ENCODE data around the gene SERPINB12. TPM values are rescaled to one million over a fixed set of nuclear protein-coding genes. Genes with fewer than 3 reads are reported as not detected.

SERPINB12 gene
- total and polyA plus RNA-seq, 4 experiments from 2014 or later: not detected

DNA sequence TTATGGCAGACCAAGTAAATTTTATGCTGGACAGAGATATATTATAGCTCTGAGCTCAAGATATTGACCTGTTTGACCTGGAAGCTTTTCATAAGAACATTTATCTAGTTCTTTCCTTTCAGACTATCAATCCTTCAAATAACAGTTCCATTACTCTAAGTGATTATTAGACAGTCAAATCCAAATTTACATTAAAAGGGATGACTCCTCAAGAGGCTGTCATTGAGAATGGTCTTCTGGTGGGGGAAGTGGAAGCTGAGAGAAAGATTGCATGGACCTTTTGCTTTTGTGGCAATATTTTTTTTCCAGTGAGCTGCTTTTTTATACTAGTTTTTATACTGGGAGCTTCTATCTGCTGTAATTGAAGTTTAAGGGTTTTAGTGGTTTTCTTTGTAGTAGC lies 14.9 kb upstream of the SERPINB12 start:
- H3K4me3 Mint-ChIP-seq: no peak overlapping the region
- Histone ChIP-seq H3K4me1 (ENCODE audit: insufficient read depth, low read length) (no peaks in the 10 kb centered on the region), H3K36me3 (ENCODE audit: insufficient read depth, low read length) (no peaks in the 10 kb centered on the region), H3K27ac (ENCODE audit: low read depth, low read length) (no peak overlapping the region), H3K27me3 (ENCODE audit: insufficient read depth, low read length) (no peaks in the 10 kb centered on the region), H3K4me3 (ENCODE audit: low read length in 2 of 2) (no peak overlapping the region), H3K9me3 (ENCODE audit: control insufficient read depth in 1 of 2, low read length in 2 of 2) (no peaks in the 10 kb centered on the region)
- H3K36me3 Mint-ChIP-seq: no peaks in the 10 kb centered on the region
- H3K4me1 Mint-ChIP-seq: no peaks in the 10 kb centered on the region
- peaks cover 0 to 13% (median 0%) of the 10 kb centered on the region in 8 donors for H3K9me3 Mint-ChIP-seq
- no peak overlapping the region for H3K27ac Mint-ChIP-seq
- ChIA-PET POLR2A (ENCODE audit: partially characterized antibody) (no interaction called here), CTCF (ENCODE audit: partially characterized antibody) (interaction anchor here (4.1 kb wide), 1 partner anchor 9 kb away, joined by 39 read pairs; no protein-coding TSS in a partner anchor)
- DNase-seq: no peak
- intact Hi-C loops (cut with micrococcal nuclease): no loop called here
- H3K27me3 Mint-ChIP-seq: peaks cover 4 to 9% of the 10 kb centered on the region in 2 donors

DNA sequence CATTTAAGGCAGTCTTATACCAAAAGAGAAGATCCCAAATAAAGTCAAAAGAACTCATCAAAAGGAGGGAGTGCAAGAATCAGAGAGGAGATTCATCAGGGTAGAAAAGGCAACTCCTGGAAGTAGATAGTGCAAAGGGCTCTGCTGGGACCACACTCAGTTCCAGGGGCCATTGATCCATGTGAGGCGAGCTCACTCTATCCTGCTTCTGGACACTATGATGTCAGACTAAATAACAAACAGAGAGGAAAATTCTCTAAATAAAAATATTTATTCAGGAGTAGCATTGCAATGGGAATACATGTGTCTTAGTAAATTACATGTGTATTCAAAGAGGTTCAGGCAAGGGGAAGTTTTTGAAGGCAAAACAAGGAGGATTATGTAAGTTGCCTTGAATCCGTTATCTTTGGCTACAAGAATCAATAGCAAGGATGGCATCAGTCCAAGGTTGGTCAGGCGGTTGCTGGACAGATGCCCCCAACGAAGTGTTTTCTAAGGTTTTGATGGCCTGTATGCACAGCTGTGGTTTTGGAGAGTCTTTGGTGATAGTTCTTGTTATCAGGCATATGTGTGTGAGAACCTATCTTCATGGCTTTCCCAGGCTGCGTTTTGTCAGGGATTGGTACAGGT lies 13.2 kb upstream of the SERPINB12 start:
- Mint-ChIP-seq H3K4me3 (no peak overlapping the region), H3K4me1 (no peaks in the 10 kb centered on the region), H3K27ac (no peak overlapping the region), H3K9me3 (peaks cover 0 to 13% (median 0%) of the 10 kb centered on the region in 8 donors), H3K36me3 (no peaks in the 10 kb centered on the region), H3K27me3 (peaks cover 3 to 10% of the 10 kb centered on the region in 2 donors)
- DNase-seq: no peak
- Histone ChIP-seq H3K4me1 (ENCODE audit: insufficient read depth, low read length) (no peaks in the 10 kb centered on the region), H3K27ac (ENCODE audit: low read depth, low read length) (no peak overlapping the region), H3K27me3 (ENCODE audit: insufficient read depth, low read length) (no peaks in the 10 kb centered on the region), H3K9me3 (ENCODE audit: control insufficient read depth in 1 of 2, low read length in 2 of 2) (no peaks in the 10 kb centered on the region), H3K4me3 (ENCODE audit: low read length in 2 of 2) (no peak overlapping the region), H3K36me3 (ENCODE audit: insufficient read depth, low read length) (no peaks in the 10 kb centered on the region)
- CTCF ChIA-PET (ENCODE audit: partially characterized antibody): interaction anchor here (1.4 to 4.1 kb wide), 2 partner anchors 11 to 18 kb away, joined by 3 to 39 read pairs; no protein-coding TSS in a partner anchor
- POLR2A ChIA-PET (ENCODE audit: partially characterized antibody): no interaction called here
- intact Hi-C loops (cut with micrococcal nuclease): no loop called here

DNA sequence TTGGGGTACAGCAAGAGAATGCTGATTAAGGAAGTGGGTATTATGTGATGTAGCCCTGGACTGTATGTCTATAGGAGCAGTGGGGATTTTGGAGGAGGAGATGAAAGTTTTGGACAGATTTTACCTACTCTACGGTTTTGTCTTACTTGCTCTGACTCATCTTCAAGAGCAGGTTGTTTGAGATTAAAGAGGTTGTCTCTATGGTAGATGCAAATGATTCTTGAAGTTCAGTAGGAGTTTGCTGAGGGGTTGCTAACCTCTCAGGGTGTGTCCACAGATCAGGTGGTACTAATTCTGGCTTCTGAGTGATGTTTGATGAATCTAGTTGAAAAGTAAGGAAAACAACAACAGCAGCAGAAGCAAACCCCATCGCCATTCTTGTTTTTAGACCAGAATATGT lies 9.7 kb upstream of the SERPINB12 start:
- Histone ChIP-seq H3K27ac (ENCODE audit: low read depth, low read length) (no peak overlapping the region), H3K4me3 (ENCODE audit: low read length in 2 of 2) (no peak overlapping the region), H3K9me3 (ENCODE audit: control insufficient read depth in 1 of 2, low read length in 2 of 2) (no peaks in the 10 kb centered on the region), H3K4me1 (ENCODE audit: insufficient read depth, low read length) (no peaks in the 10 kb centered on the region), H3K27me3 (ENCODE audit: insufficient read depth, low read length) (no peaks in the 10 kb centered on the region), H3K36me3 (ENCODE audit: insufficient read depth, low read length) (no peaks in the 10 kb centered on the region)
- Mint-ChIP-seq H3K4me1 (no peaks in the 10 kb centered on the region), H3K27me3 (peaks cover 5 to 6% of the 10 kb centered on the region in 2 donors), H3K9me3 (peaks cover 0 to 4% (median 0%) of the 10 kb centered on the region in 8 donors), H3K27ac (no peak overlapping the region), H3K36me3 (no peaks in the 10 kb centered on the region), H3K4me3 (no peak overlapping the region)
- POLR2A ChIA-PET (ENCODE audit: partially characterized antibody): no interaction called here
- CTCF ChIA-PET (ENCODE audit: partially characterized antibody): no interaction called here
- no peak for DNase-seq
- intact Hi-C loops (cut with micrococcal nuclease): no loop called here

DNA sequence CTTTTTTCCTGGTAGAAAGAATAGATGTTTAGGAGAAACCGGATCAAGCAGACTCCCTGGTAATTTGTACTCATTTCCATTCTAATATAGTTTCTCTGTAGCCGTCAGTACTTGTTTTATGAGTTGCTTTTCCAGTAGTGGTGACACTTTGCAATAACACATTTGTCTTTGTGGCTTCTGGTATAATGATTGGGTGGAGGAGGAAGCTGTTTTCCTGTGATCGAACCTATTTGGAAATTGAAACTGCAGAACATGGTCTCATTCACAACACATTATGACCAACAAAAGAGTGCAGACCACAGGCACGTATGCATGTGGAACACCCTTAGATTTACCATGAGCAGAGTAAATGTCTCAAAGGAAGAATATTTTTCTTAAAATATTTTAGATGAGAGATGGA lies 7.6 kb upstream of the SERPINB12 start:
- H3K27me3 Mint-ChIP-seq: peaks cover 5 to 9% of the 10 kb centered on the region in 2 donors
- no peak for DNase-seq
- no peak overlapping the region for H3K4me3 Mint-ChIP-seq
- H3K9me3 Mint-ChIP-seq: peaks cover 0 to 3% (median 0%) of the 10 kb centered on the region in 8 donors
- Histone ChIP-seq H3K4me1 (ENCODE audit: insufficient read depth, low read length) (no peaks in the 10 kb centered on the region), H3K36me3 (ENCODE audit: insufficient read depth, low read length) (no peaks in the 10 kb centered on the region), H3K9me3 (ENCODE audit: control insufficient read depth in 1 of 2, low read length in 2 of 2) (no peaks in the 10 kb centered on the region), H3K4me3 (ENCODE audit: low read length in 2 of 2) (no peak overlapping the region), H3K27ac (ENCODE audit: low read depth, low read length) (no peak overlapping the region), H3K27me3 (ENCODE audit: insufficient read depth, low read length) (no peaks in the 10 kb centered on the region)
- POLR2A ChIA-PET (ENCODE audit: partially characterized antibody): no interaction called here
- no peaks in the 10 kb centered on the region for H3K36me3 Mint-ChIP-seq
- H3K4me1 Mint-ChIP-seq: no peaks in the 10 kb centered on the region
- no peak overlapping the region for H3K27ac Mint-ChIP-seq
- CTCF ChIA-PET (ENCODE audit: partially characterized antibody): no interaction called here
- intact Hi-C loops (cut with micrococcal nuclease): no loop called here

DNA sequence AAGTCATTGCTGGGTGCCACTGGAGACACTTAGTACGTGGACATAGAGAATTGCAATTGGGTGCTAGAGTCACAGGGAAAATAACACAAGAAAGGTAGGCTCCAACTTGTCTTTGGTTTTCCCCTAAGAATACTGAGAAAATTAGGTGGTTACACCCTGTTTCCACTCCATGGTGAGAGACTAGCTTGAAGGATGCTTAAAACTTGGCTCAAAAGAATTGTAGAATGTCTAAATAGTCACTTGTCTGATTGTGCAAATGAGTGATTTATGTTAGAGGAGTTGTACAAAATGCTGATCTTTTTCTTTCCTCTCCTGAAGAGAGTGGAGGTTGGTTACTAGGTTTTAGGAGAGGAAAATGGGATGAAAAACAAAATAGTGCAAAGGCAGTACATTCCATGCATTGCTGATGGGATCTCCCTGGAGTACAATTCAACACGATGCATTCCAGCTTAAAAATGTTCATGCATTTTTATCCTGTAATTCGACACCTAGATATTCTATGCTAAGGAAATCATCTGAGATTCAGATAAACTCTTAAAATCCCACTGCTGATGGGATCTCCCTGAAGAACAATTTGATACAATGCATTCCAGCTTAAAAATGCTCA lies 2.2 kb upstream of the SERPINB12 start:
- Mint-ChIP-seq H3K9me3 (peaks cover 0 to 3% (median 0%) of the 10 kb centered on the region in 8 donors), H3K27me3 (peaks cover 13 to 15% of the 10 kb centered on the region in 2 donors), H3K36me3 (no peaks in the 10 kb centered on the region), H3K4me3 (no peak overlapping the region), H3K27ac (no peak overlapping the region), H3K4me1 (no peaks in the 10 kb centered on the region)
- no peaks in the 10 kb centered on the region for H3K9me3 ChIP-seq (ENCODE audit: control insufficient read depth in 1 of 2, low read length in 2 of 2)
- no peak overlapping the region for H3K4me3 ChIP-seq (ENCODE audit: low read length in 2 of 2)
- intact Hi-C loops (cut with micrococcal nuclease): no loop called here
- H3K4me1 ChIP-seq (ENCODE audit: insufficient read depth, low read length): no peaks in the 10 kb centered on the region
- POLR2A ChIA-PET (ENCODE audit: partially characterized antibody): no interaction called here
- no peaks in the 10 kb centered on the region for H3K36me3 ChIP-seq (ENCODE audit: insufficient read depth, low read length)
- CTCF ChIA-PET (ENCODE audit: partially characterized antibody): interaction anchor here (1.2 kb wide), 1 partner anchor 26 kb away, joined by 3 read pairs; no protein-coding TSS in a partner anchor
- no peak for DNase-seq
- no peaks in the 10 kb centered on the region for H3K27me3 ChIP-seq (ENCODE audit: insufficient read depth, low read length)
- H3K27ac ChIP-seq (ENCODE audit: low read depth, low read length): no peak overlapping the region

DNA sequence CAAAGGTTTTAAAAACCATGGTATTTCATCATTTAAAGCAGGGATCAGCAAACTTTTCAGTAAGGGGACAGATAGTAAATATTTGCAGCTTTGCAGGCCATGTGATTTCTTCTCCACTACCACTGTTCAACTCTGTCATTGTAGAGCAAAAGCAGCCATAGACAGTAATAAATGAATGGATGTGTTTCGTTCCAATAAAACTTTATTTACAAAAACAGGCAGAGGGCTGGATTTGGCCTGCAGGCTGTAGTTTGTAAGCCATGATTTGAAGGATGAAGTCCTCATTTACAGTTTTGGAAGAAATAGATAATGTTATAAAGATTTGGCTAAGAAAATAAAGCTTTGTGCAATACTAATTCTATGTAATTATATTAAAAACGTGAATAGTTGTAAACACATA lies 1.8 kb downstream of the SERPINB12 start:
- Mint-ChIP-seq H3K27ac (no peak overlapping the region), H3K36me3 (no peaks in the 10 kb centered on the region), H3K4me1 (no peaks in the 10 kb centered on the region), H3K27me3 (peaks cover 14 to 22% of the 10 kb centered on the region in 2 donors), H3K9me3 (no peaks in the 10 kb centered on the region), H3K4me3 (no peak overlapping the region)
- no peak overlapping the region for H3K27ac ChIP-seq (ENCODE audit: low read depth, low read length)
- H3K27me3 ChIP-seq (ENCODE audit: insufficient read depth, low read length): no peaks in the 10 kb centered on the region
- no peaks in the 10 kb centered on the region for H3K36me3 ChIP-seq (ENCODE audit: insufficient read depth, low read length)
- ChIA-PET CTCF (ENCODE audit: partially characterized antibody) (interaction anchor here (1.3 kb wide), 1 partner anchor 25 kb away, joined by 4 read pairs; no protein-coding TSS in a partner anchor), POLR2A (ENCODE audit: partially characterized antibody) (no interaction called here)
- intact Hi-C loops (cut with micrococcal nuclease): no loop called here
- no peak for DNase-seq
- H3K4me1 ChIP-seq (ENCODE audit: insufficient read depth, low read length): no peaks in the 10 kb centered on the region
- H3K4me3 ChIP-seq (ENCODE audit: low read length in 2 of 2): no peak overlapping the region
- H3K9me3 ChIP-seq (ENCODE audit: control insufficient read depth in 1 of 2, low read length in 2 of 2): no peaks in the 10 kb centered on the region

DNA sequence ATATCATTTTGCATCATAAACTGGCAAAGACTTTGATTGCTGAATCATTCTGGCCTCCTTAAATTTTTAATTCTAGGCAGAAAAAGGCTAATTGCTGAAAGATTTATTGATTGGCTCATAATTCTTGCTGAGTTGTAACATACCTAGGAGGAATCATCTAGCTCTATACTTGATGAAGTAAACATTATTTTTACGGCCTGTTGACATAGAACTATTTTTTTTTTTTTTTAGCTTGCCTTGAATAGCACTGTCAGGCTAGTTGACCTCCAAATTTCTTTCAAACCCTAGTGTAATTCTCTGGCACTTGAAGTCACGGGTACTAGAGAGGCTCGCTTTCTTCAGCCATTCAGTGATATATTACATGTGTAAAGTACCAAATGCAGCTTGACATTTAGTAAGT lies 2.8 kb downstream of the SERPINB12 start:
- CTCF ChIA-PET (ENCODE audit: partially characterized antibody): interaction anchor here (1.2 to 1.3 kb wide), 2 partner anchors 21 to 26 kb away, joined by 3 to 4 read pairs; no protein-coding TSS in a partner anchor
- Mint-ChIP-seq H3K4me1 (no peaks in the 10 kb centered on the region), H3K27ac (no peak overlapping the region), H3K4me3 (no peak overlapping the region), H3K36me3 (no peaks in the 10 kb centered on the region), H3K27me3 (peaks cover 10 to 19% of the 10 kb centered on the region in 2 donors), H3K9me3 (no peaks in the 10 kb centered on the region)
- Histone ChIP-seq H3K27me3 (ENCODE audit: insufficient read depth, low read length) (no peaks in the 10 kb centered on the region), H3K4me1 (ENCODE audit: insufficient read depth, low read length) (no peaks in the 10 kb centered on the region), H3K9me3 (ENCODE audit: control insufficient read depth in 1 of 2, low read length in 2 of 2) (no peaks in the 10 kb centered on the region), H3K27ac (ENCODE audit: low read depth, low read length) (no peak overlapping the region), H3K4me3 (ENCODE audit: low read length in 2 of 2) (no peak overlapping the region), H3K36me3 (ENCODE audit: insufficient read depth, low read length) (no peaks in the 10 kb centered on the region)
- DNase-seq: no peak
- intact Hi-C loops (cut with micrococcal nuclease): no loop called here
- POLR2A ChIA-PET (ENCODE audit: partially characterized antibody): no interaction called here

Data from CD4-positive, alpha-beta memory T cell (primary cell).